HG03342 (cell line): ENCODE data around the gene ITPR1.

Experiments
- ATAC-seq: cut with Tn5 transposase; IDR thresholded peaks from one replicate; pipeline ENCODE4 v1.9.1; 2021; ENCODE audit warnings: mild to moderate bottlenecking, moderate library complexity; ENCODE audit not compliant: unreplicated experiment

The ITPR1 gene

DNA sequence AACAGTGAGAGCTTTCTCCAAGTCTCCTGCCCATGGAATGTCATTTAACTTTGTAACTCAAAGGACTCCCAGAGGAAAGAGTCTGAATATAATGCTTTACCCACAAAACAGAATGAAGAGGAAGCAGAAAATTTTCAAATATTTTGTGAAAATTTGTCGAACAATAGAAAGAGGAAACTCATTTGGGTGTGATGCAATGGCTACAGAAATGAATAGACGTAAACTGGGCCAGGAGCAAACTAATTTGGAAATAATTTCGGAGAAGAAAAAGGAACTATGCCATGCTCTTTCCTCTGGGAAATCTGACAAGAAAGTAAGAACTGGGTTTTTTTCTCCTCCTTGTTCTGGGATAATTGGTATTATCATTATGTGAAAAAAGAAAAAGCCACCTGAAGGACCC, 14.9 kb upstream of the ITPR1 start:
- ATAC-seq = no peak

DNA sequence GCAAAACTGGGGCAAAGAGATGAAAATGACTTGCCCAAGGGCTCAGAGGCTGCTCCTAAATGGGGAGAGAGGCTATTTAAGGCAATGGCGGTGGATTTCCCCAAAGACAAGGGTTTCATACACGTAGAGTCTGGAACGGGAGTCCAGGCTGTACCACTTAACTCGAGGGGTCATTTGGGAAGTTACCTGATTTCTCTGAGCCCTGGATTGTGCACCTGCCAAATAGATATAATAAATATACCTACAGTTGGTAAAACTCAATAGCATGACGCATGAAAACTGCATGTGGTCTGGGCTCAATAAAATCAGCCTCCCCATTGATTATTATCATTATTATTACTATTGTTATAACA, 1.3 kb upstream of the ITPR1 start:
- no peak for ATAC-seq

DNA sequence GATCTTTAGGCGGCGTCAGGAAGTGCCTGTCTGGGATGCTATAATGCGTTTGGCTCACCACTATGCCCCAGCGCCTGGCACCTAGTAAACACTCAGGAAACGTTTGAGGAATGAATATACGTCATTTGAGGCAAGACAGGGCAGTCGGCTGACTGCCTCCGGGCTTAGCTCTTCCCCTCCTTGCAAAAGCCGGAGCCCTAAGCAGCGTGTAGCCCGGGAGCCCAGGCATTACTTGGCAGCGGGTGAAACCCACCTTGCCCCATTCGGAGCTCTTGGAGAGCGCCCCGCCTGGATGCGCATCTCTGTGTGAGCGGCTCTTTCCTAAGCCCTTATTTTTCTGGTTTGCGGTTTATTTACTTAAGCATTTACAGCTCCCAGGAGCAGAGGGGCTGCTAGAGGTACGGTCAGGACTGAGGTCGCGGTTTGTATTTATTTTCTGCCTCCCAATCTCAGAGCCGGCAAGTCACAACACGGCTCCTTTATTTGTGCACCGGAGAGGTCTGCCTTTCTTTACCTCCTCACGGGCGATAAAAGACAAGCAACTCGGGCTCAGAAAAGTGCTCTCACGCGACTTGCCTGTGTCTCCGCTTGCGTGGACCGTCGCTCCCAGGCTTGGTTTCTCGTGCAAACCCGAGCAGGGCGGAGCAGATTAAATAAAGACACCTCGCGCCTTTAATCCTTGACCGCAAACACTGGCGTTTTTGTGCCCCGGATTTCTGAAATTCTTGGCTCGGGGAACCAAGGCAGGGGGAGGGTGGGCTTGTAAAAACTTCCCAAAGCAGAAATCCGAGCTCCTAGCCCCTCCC, 737 bp upstream of the ITPR1 start:
- ATAC-seq = no peak

DNA sequence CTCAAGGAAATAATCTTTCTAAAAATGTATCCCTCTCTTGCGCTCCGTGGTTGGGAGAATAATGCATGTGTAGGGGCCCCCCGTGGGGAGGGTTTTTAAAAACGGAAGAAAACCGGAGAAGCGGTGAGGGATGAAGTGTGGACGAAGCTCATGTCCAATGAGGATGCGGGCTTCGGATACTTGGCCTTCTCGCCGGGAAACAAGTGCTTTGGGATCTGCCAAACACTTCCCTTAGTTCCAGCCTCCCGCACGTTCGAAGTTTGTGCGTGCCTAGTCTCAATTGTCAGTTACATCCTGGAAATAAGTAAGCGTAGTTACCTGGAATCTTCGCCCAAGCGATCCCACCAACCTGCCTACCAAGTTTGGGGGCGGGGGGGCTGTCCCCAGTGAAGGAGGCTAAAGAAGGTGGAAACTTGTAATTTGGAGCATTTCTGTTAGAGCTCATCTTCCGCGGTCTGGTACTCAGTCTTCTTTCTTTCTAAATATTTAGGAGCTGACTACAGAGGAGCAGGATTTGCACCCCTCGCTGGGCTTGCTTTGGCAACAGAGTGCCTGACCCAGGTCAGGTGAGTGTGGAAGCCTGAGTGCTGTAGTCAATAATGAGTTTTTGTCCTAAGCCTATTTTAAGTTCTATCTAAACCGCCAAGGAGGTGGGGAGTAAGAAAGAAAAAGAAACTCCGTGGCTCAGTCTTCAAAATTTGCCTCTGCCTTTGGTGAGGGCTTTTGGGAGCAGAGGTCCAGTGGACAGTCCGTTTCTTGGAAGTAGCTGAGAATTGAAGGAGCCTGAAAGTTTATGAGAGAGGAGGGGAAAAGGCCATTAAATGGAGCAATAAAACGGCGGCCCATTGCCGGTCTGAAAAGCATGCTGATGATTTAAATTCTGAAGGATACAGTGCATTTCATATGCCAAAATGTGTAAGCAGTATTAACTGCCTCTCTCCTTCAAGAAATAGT, 1.1 kb downstream of the ITPR1 start:
- ATAC-seq = no peak

DNA sequence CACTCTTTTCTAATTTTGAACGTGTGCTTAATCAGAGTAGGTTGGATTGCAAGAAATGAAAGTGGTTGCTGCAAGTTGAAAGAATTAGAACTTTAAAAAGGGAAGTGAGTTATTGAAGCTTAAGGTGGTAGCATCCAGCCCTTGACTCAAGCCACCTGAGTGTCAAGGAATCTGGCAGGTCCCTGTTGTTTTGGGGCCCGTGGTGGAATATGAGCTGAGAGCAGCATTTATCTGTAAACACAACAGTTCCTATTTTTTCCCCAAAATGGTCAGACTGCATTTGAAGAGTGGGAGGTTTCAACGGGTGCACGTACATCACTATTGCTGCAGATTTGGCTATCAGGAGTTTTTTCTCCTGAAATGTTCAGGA, 1.7 kb downstream of the ITPR1 start:
- ATAC-seq = peak; percentile 18

DNA sequence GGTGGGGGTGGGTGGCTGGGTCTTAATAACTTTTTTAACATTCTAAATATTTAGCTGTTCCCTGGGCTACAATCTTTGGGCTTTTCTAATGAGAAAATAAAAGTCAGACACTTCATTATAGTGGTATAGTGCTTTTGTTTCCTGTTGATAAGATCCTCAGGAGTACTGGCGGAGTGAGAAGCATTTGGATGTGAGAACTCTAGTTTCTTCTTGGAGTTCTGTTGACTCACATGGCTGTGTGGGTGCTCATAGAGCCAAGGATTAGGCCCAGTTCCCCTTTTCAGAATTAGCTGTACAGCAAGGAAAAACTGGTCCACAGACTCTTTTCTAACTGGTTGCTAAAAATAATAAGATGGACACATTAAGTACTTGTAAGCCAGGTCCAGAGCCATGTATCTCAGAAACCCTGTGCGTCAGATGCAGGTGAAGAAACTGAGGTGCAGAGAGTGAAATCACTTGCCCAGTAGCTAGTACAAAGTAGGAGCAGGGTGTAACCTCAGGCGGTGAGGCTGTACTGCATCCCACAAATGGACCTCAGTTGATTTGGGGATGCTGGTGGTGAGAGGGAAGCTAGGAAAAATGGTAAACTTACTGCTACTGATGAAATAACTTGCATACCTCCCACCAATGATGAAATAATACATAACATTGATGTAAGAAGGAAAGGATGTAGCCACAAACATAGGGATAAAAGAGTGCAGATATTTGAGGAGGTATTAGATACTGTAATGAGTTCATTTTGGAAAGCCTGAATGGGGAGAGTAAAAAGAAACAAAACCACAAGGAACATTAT, 2.3 kb downstream of the ITPR1 start:
- no peak for ATAC-seq

DNA sequence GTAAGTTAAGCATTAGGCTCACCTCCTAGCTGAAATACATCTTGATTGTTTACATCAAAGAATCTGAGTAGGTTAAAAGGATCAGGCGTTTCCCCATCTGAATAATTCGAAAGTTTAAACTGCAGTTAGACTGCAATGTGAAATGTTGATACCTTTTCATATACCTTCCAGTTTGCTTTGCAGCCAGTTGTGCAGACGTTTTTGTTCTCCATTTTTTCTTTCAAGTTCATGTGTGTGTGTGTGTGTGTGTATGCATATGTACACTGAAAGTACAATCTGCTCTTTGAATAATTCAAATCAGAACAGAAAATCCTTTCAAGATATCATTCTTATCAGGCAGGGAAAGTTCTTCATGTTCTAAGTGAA, 2.9 kb downstream of the ITPR1 start:
- no peak for ATAC-seq

DNA sequence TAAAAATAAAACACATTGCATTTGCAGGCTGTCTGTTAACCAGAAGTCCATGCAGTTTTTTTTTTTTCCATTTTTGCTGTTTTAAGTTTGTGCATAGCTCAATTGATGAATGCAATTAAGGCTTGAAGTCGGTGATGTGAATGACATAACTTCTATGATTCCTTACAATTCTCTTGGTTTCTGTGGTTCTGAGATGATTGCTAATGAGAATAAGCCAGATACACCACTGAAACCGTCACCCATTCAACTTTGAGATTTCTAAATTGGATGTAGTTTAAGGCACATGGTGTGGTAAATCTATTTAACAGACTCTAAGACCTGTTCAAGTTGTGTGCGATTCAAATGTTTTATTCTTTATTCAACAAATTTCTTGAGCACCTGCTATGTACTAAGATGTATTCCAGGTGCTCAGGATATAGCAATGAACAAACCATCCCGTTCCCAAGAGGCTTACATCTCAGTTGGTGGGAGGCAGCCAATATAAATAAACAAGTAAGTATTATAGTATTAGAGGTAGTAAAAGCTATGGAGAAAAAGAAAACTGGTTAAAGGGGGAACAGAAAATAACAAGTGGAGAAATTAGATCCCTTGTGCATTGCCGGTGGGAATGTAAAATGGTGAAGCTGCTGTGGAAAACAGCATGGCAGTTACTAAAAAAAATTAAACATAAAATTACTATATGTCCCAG, 4.0 kb downstream of the ITPR1 start:
- no peak for ATAC-seq

DNA sequence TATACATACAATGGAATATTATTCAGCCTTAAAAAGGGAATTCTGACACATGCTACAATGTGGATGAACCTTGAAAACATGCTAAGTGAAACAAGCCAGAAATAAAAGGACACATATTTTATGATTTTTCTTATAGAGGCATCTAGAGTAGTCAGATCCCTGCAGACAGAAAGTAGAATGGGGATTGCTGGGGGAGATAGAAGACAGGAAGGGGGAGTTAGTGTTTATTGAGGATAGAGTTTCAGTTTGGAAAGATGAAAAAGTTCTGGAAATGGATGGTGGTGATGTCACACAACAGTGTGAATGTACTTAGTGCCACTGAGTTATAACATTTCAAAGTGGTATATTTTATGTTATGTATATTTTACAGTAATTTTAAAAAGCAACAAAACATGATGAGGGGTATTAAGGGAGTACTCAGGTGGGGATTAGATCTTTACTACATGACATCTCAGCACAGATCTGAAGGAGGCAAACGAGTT, 4.7 kb downstream of the ITPR1 start:
- no peak for ATAC-seq

DNA sequence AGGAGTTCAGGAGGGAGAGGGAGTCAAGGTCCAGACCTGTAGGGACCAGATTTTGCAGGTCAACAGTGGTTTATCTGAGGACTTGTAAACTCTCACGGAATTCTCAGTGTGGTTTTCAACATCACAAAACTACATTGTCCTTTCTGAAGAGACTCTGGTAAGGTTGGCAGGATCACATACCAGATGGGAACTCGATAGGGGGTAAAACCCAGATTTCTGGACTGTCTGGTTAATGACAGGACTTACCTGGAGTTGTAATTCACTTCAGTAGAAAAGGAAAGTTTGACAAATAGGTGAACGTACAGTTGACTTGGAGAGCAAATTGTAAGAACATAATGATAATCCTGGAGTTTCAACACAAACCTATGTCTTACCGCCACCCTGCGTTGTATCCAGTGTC, 5.3 kb downstream of the ITPR1 start:
- no peak for ATAC-seq

DNA sequence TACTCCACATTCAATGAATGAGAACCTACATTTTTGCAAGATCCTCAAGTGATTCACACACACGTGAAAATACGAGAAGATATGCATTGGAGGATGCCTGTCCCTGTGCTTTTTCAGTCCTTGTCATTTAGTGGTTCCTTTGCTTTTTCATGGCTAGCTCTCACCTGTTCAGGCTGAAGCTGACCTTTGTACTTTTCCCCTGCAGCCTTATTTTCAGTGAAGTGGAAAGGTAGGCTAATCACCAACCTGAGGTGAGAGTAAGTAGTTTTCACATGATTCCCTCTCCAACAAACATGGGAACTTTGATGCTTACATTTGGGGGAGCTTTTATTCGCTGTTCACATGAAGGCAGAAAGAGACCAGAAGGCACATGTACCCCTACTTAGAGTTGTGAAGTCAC, 8.3 kb downstream of the ITPR1 start:
- no peak for ATAC-seq

DNA sequence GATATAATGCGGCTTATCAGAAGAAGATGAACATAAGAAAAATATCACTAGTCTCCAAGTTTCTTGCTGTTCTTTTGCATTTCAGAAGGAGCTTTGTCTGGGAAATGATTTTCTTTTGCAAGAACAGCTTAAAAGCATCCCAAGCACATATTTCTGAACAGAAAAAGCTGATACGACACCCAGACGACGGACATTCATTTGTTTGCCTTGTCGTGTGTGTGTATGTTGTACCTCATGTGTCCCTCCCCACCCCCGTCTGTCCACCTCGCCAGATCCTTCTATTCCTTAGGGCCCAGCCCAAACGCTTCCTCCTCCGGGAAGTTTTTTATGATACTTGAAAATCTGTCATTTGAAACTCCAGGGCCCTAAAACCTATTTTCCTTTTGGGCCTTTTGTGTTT, 8.8 kb downstream of the ITPR1 start:
- ATAC-seq = no peak

DNA sequence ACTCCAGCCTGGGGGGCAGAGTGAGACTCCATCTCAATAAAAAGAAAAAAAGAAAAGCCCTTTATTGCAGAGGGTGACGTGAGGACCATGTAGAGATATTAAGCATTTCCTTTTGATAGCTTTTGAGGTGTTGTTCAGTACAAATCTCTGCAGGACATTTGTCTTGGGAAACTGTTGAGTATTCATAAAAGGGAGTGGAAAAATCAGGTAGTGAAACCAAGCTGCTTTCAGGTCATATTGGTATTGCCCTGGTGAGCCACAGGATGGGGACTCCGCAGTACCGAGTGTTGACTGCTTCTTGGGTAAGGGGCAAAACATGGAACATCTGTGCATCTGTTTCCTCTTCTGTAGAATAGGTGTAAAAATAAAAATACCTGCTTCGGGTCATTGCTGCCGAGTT, 9.9 kb downstream of the ITPR1 start:
- peak; percentile 63 for ATAC-seq

DNA sequence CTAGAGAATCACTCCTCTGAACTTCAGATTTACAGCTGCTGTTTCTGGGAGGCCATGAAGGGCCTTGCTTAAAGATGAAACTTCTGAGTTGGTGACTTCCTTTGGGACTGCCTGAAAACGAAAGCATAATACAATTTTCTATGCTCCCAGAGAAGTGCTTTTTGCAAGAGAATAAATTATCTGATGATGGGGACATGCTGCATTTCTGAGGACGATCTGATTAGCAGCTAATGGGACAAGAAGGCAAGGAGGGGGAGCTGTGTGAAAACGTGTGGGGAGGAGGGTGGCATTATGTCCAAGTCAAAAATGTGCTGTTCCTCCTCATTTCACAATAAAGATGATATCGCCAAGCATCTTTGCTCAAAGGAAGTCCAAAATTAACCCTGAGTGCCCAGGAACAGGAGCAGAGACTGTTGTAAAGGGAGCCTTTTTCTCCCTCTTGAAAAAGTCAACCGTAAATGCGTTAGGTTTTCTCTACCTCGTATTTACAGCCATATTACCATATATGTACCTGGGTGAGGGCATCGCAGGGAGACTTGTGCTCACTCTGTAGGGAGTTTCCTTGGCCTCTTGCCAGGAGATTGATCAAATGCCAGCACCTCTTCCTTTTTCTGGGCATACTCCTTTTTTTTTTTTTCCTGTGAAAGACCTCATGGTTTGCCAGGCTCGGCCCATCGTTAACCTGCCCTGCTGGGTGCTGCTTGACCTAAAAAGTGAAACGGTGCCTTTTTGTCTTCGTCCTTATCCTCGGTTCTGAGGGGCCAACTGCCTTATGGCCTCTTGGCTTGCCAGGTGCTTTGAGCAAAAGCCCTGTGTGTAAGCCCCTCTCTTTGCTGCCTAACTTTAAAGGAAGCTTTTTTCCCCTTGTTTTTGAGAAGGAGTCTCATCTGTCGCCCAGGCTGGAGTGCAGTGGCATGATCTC, 11.5 kb downstream of the ITPR1 start:
- ATAC-seq = no peak

DNA sequence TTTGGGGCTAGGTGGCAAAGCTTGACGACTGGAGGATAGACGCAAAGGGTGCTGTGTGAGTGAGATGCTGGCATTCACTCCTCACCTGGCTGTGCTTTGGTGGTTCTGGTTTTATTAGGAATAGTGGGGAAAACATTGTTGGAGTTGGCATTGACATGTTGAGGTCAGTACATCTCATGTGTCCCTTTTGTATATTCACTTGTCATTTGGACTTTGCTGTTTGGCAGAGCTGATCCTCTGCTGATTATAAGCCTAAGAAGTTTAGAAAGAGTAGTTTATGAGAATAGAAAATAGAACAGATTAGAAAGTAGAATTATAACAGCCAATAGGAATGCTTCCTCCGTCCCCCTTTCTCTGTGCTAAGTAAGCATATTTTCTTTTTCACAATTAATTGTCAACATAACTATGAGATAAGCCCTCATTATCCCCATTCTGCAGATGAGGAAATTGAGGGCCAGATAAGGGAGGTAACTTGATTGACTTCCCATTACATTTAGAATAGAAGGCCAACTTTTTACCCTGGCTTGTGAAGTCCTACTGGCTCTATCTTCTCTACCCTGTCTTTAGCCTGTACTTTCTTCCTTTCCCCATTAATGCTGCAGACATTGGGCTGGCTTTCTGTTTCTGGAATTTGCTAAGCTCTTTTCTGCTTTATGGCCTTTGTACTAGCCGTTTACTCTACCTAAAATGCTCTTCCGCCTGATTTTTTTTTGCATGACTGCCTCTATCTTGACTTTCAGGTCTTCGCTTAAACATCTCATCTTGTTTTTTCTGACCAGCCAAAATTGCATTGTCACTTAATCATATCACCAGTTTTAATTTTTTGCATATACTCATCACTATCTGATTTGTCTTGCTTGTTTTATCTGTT, 12.8 kb downstream of the ITPR1 start:
- ATAC-seq = no peak

DNA sequence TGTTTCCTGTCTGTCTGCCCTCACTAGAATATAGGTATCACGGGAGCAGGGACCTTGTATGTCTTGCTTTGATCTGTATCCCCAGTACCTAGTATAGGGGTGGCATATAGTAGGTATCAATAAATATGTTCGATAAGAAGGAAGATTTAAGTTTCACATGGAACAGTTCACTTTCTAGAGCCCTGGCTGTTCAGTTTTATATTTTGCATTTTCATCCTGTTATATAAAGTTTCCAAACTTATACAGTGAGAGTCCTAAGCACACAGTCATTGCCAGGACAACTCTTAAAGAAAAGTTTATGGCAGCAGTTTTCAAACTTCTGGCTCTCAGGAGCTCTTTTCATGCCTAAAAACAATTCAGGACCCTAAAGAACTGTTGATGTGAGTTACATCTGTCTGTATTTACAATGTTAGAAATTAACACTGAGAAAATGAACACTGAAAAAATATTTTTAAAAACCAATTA, 13.4 kb downstream of the ITPR1 start:
- no peak for ATAC-seq

DNA sequence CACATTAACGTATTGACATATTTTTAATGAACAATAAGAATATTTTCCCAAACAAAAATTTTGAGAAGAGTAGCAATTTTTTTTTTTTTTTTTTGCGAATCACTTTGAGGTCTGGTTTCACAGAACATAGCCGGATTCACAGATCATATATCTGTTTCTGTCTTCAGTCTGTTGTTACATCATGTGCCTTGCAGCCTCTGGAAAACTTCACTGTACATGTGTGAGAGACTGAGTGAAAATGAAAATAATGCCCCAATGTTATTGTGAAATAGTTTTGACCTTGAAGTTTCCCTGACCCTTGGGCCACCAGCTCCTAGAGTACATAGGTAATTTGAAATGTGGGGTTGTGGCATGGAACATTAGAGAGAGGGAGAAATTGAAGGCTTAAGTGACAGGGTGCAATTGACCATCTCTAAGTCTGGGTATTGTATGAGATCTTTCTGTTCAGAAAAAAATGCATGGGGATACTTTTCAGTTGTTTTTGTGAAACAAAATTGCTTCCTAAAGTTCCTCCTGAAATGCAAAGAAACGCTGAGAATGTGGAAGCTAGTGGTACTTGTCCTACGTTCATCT, 14.0 kb downstream of the ITPR1 start:
- ATAC-seq = no peak
